HCT116 (cell line): ENCODE results near the gene SLC39A13. TPM values are rescaled to one million over a fixed set of nuclear protein-coding genes. Genes with fewer than 3 reads are reported as not detected.

ENCODE experiments used
- ATAC-seq: fragments of 200-7000 bp; cut with Tn5 transposase; 2 replicates; pipeline ENCODE4 v1.9.1; 2020; ENCODE audit warnings: mild to moderate bottlenecking, moderate library complexity
- BruUV-seq: library from RNA; stranded (reverse); fragments of 400-500 nt; replicated peaks from 2 replicates; lab custom pipeline; 2021; lab: Mats Ljungman, UMichigan
- CTCF ChIA-PET: fragments of 300-600 bp; sonication (Branson Sonifier 250); formaldehyde crosslinking; loops from one replicate; lab custom pipeline; 2021; ENCODE audit warnings: antibody characterized with exemption; lab: Charles Lee
- POLR2A ChIA-PET: fragments of 300-600, 350-600 bp; sonication (Branson Sonifier 250); formaldehyde crosslinking; loops from one replicate; lab custom pipeline; 2021; ENCODE audit warnings: antibody characterized with exemption; lab: Charles Lee
- RAD21 ChIA-PET, 2 experiments: fragments of 300-600 bp; sonication (Branson Sonifier 250); formaldehyde crosslinking; loops; one replicate each; lab custom pipeline; 2023; ENCODE audit warnings: low total read pairs in 2 of 2; ENCODE audit not compliant: uncharacterized antibody in 2 of 2, unreplicated experiment in 2 of 2, low non-redundant PET in 1 of 2; lab: Charles Lee
- DNase-seq: peaks from one replicate; pipeline ENCODE4 v3.0.0-alpha.2; 2010; ENCODE audit warnings: low read depth, low spot score
- H2AFZ ChIP-seq: fragments of 200-600 bp; shearing (Covaris generic), sonication (generic); 2 replicates; pipeline ENCODE4 v1.6.1; 2017; ENCODE audit warnings: low read depth, mixed run types, mixed read lengths, antibody characterized with exemption, low read length; ENCODE audit not compliant: poor library complexity, severe bottlenecking
- H3K27ac ChIP-seq: 2 replicates; pipeline ENCODE4 v1.5.1; 2012; ENCODE audit warnings: low read depth, low read length
- H3K27me3 ChIP-seq: fragments of 200-600 bp; sonication (generic); 2 replicates; pipeline ENCODE4 v1.6.1; 2016; ENCODE audit warnings: mixed run types, low read length, mixed read lengths; ENCODE audit not compliant: insufficient read depth
- H3K36me3 ChIP-seq, 2 experiments: fragments of 200-500 bp in 1 of 2; fragments of 200-600 bp in 1 of 2; sonication (Bioruptor generic) in 1 of 2; sonication (generic) in 1 of 2; 2 replicates each; pipeline versions ENCODE4 v1.5.1 to v1.6.1; 2014 to 2016; ENCODE audit warnings: low read length in 2 of 2, inconsistent platforms in 1 of 2, mixed read lengths in 1 of 2, mixed run types in 1 of 2; ENCODE audit not compliant: insufficient read depth in 2 of 2, control insufficient read depth in 1 of 2
- H3K4me1 ChIP-seq, 2 experiments: fragments of 200-600 bp in 1 of 2; sonication (generic) in 1 of 2; 2 replicates each; pipeline versions ENCODE4 v1.5.1 to v1.6.1; 2012 to 2017; ENCODE audit warnings: low read length in 2 of 2, inconsistent platforms in 1 of 2, mild to moderate bottlenecking in 1 of 2, mixed read lengths in 1 of 2, mixed run types in 1 of 2, moderate library complexity in 1 of 2; ENCODE audit not compliant: insufficient read depth in 2 of 2, control insufficient read depth in 1 of 2
- H3K4me2 ChIP-seq: fragments of 200-600 bp; sonication (generic); 2 replicates; pipeline ENCODE4 v1.6.1; 2017; ENCODE audit warnings: mixed run types, low read length, mixed read lengths
- H3K4me3 ChIP-seq, 2 experiments: fragments of 200-600 bp in 1 of 2; sonication (generic) in 1 of 2; replicated peaks in 1 of 2; 2 replicates each; pipeline ENCODE4 v1.5.1; 2011 to 2016; ENCODE audit warnings: low read length in 2 of 2, control low read depth in 1 of 2, low read depth in 1 of 2, mild to moderate bottlenecking in 1 of 2, mixed read lengths in 1 of 2, mixed run types in 1 of 2
- H3K79me2 ChIP-seq: fragments of 200-600 bp; sonication (generic); 2 replicates; pipeline ENCODE4 v1.6.1; 2017; ENCODE audit warnings: mild to moderate bottlenecking, mixed run types, low read length, moderate library complexity, mixed read lengths; ENCODE audit not compliant: insufficient read depth
- H3K9ac ChIP-seq: fragments of 200-600 bp; sonication (generic); 2 replicates; pipeline ENCODE4 v1.6.1; 2016; ENCODE audit warnings: low read length, mixed read lengths
- H3K9me2 ChIP-seq: fragments of 200-600 bp; sonication (generic), shearing (Covaris generic); 2 replicates; pipeline ENCODE4 v1.6.1; 2017; ENCODE audit warnings: mixed run types, mild to moderate bottlenecking, moderate library complexity; ENCODE audit not compliant: insufficient read depth
- H3K9me3 ChIP-seq, 2 experiments: fragments of 200-500 bp in 1 of 2; fragments of 200-600 bp in 1 of 2; sonication (Bioruptor generic) in 1 of 2; sonication (generic) in 1 of 2; 2 replicates each; pipeline ENCODE4 v1.6.1; 2014 to 2017; ENCODE audit warnings: low read length in 2 of 2, mixed read lengths in 2 of 2, inconsistent platforms in 1 of 2, low read depth in 1 of 2, mild to moderate bottlenecking in 1 of 2, mixed run types in 1 of 2, moderate library complexity in 1 of 2; ENCODE audit not compliant: control insufficient read depth in 1 of 2, insufficient read depth in 1 of 2
- H4K20me1 ChIP-seq: fragments of 200-600 bp; sonication (generic), shearing (Covaris generic); 2 replicates; pipeline ENCODE4 v1.6.1; 2017; ENCODE audit warnings: mixed run types, mild to moderate bottlenecking, moderate library complexity; ENCODE audit not compliant: insufficient read depth
- ATF3 ChIP-seq: IDR thresholded peaks from 2 replicates; pipeline ENCODE4 v1.6.1; 2012
- CBX3 ChIP-seq: IDR thresholded peaks from 2 replicates; pipeline ENCODE4 v1.6.1; 2012; ENCODE audit warnings: low read depth
- EGR1 ChIP-seq: IDR thresholded peaks from 2 replicates; pipeline ENCODE4 v1.6.1; 2012; ENCODE audit warnings: low read depth
- MAX ChIP-seq: IDR thresholded peaks from 2 replicates; pipeline ENCODE4 v1.6.1; 2012
- YY1 ChIP-seq: IDR thresholded peaks from 2 replicates; pipeline ENCODE4 v1.6.1; 2011; ENCODE audit warnings: low read length, low read depth, moderate library complexity, mild to moderate bottlenecking; ENCODE audit not compliant: insufficient replicate concordance; ENCODE audit errors: extremely low read depth
- intact Hi-C: fragments of 100-400 bp; cut with micrococcal nuclease; formaldehyde crosslinking; loops from 2 replicates; pipeline ENCODE4 v1.10.0; 2022
- total RNA-seq: library from RNA; stranded (reverse); gene quantifications from one replicate; pipeline ENCODE4 v1.2.1, GENCODE V29; 2021; ENCODE audit not compliant: unreplicated experiment

SLC39A13 gene
- total RNA-seq, 1 experiment from 2014 or later = 23.9 TPM

GRCh38 chr11:47376107-47376524 is 32.3 kb upstream of the SLC39A13 start:
- no peak overlapping the region for H3K4me2 ChIP-seq
- no peak overlapping the region for H3K4me3 ChIP-seq
- H3K9me3 ChIP-seq = no peaks in the 10 kb centered on the region
- no peaks in the 10 kb centered on the region for H3K36me3 ChIP-seq
- H2AFZ ChIP-seq = no peak overlapping the region
- RAD21 ChIA-PET = no interaction called here
- TF ChIP-seq CBX3 (no peak), YY1 (no peak), ATF3 (no peak)
- H3K9me2 ChIP-seq = no peaks in the 10 kb centered on the region
- POLR2A ChIA-PET = no interaction called here
- H3K27ac ChIP-seq = no peak overlapping the region
- peaks cover 11 to 29% of the 10 kb centered on the region in 2 experiments; a peak in 3 of 4 replicates for H3K4me1 ChIP-seq
- BruUV-seq = no TSS peak
- H3K79me2 ChIP-seq = no peaks in the 10 kb centered on the region
- H3K9ac ChIP-seq = no peak overlapping the region
- ATAC-seq (no peak), DNase-seq (no peak)
- H4K20me1 ChIP-seq = no peaks in the 10 kb centered on the region
- H3K27me3 ChIP-seq = no peaks in the 10 kb centered on the region
- intact Hi-C loops = no loop called here
- CTCF ChIA-PET = interaction anchor here (1.2 kb wide), 1 partner anchor 14 kb away, joined by 3 read pairs; no protein-coding TSS in a partner anchor

- H3K27ac ChIP-seq = no peak overlapping the region; the same call in 1 of the 2 replicates
- no peak for DNase-seq
- ChIA-PET CTCF (interaction anchor here (1.2 kb wide), 1 partner anchor 13 kb away, joined by 3 read pairs; no protein-coding TSS in a partner anchor), RAD21 (no interaction called here), POLR2A (interaction anchor here (1.2 kb wide), 1 partner anchor 36 kb away, joined by 3 read pairs; no protein-coding TSS in a partner anchor)
- peaks cover 11 to 29% of the 10 kb centered on the region in 2 experiments; a peak in 3 of 4 replicates for H3K4me1 ChIP-seq
- H3K4me2 ChIP-seq = peak overlapping the region; percentile 37
- no peaks in the 10 kb centered on the region for H3K79me2 ChIP-seq
- no peak overlapping the region for H3K4me3 ChIP-seq
- intact Hi-C loops = no loop called here
- no TSS peak for BruUV-seq
- no peaks in the 10 kb centered on the region for H3K36me3 ChIP-seq
- H3K9me2 ChIP-seq = no peaks in the 10 kb centered on the region
- H4K20me1 ChIP-seq = no peaks in the 10 kb centered on the region
- ATAC-seq = peak; percentile 29; the same call in 1 of the 2 replicates
- TF ChIP-seq MAX (no peak), EGR1 (peak; percentile 57)
- H3K27me3 ChIP-seq = no peaks in the 10 kb centered on the region
- H3K9ac ChIP-seq = no peak overlapping the region
- H3K9me3 ChIP-seq = no peaks in the 10 kb centered on the region
- H2AFZ ChIP-seq = peak overlapping the region; percentile 35
Measured at GRCh38 chr11:47376525-47377371, 31.6 kb upstream of the SLC39A13 start.
